ENCODE results near the gene PRR5L.

GRCh38 chr11:36249246-36249645 is 46.8 kb upstream of the PRR5L start:
- TF ChIP-seq PKNOX1 (IDR thresholded peaks at IDR 0.05) (no peak), BHLHE40 (IDR thresholded peaks at IDR 0.05; ENCODE audit: borderline replicate concordance) (no peak), ARNT (IDR thresholded peaks at IDR 0.05) (no peak), HDGF (IDR thresholded peaks at IDR 0.05; ENCODE audit: borderline replicate concordance) (no peak), TARDBP (IDR thresholded peaks at IDR 0.05) (no peak), FOXA1 (IDR thresholded peaks at IDR 0.05) (no peak), SP1 (IDR thresholded peaks at IDR 0.05) (no peak), ZNF384 (IDR thresholded peaks at IDR 0.05) (no peak), FOXM1 (IDR thresholded peaks at IDR 0.05; ENCODE audit: borderline replicate concordance) (no peak), SUZ12 (IDR thresholded peaks at IDR 0.05) (no peak), FOXK2 (IDR thresholded peaks at IDR 0.05) (no peak), LEF1 (IDR thresholded peaks at IDR 0.05; ENCODE audit: borderline replicate concordance) (no peak)

Measured in HEK293T (cell line).